ENCODE data around the gene CDC26. TPM values are rescaled to one million over a fixed set of nuclear protein-coding genes. Genes with fewer than 3 reads are reported as not detected.

CDC26 gene
- total RNA-seq (2012; rRNA removed): 42.8 and 49.4 TPM in 2 replicates

- Histone ChIP-seq H3K4me3 (ENCODE audit: low read length) (peak within 1 kb of the TSS; percentile 86), H3K27me3 (ENCODE audit: control insufficient read depth, insufficient read depth, low read length) (no peaks in the 10 kb centered on the region), H3K4me2 (ENCODE audit: low read length) (peak within 1 kb of the TSS; percentile 91), H3K9me3 (replicated peaks; ENCODE audit: low read length) (no peaks in the 10 kb centered on the region), H3K9ac (ENCODE audit: low read depth, low read length) (peak within 1 kb of the TSS; percentile 92), H3K36me3 (ENCODE audit: insufficient read depth, low read length) (peaks cover 53% of the 10 kb centered on the region), H3K4me1 (ENCODE audit: control insufficient read depth, insufficient read depth, low read length) (peaks cover 13% of the 10 kb centered on the region)
Observed at GRCh38 chr9:113275157-113276131, at the start of gene CDC26, which contains the start of gene PRPF4. Gene CDC26, minus strand, starts transcription at chr9:113275572. Its CDS starts 3,065 bp downstream, at chr9:113272507. Gene PRPF4, plus strand, starts transcription at chr9:113275658. Its CDS starts 86 bp downstream, at chr9:113275744.

GRCh38 chr9:113322671-113323070 is 47.3 kb upstream of the CDC26 start:
- no peaks in the 10 kb centered on the region for H3K4me1 ChIP-seq (ENCODE audit: control insufficient read depth, insufficient read depth, low read length)
- H3K27me3 ChIP-seq (ENCODE audit: control insufficient read depth, insufficient read depth, low read length): peaks cover 6% of the 10 kb centered on the region
- no peak overlapping the region for H3K9ac ChIP-seq (ENCODE audit: low read depth, low read length)
- no peaks in the 10 kb centered on the region for H3K36me3 ChIP-seq (ENCODE audit: insufficient read depth, low read length)
- H3K4me2 ChIP-seq (ENCODE audit: low read length): no peak overlapping the region
- no peaks in the 10 kb centered on the region for H3K9me3 ChIP-seq (replicated peaks; ENCODE audit: low read length)
- no peak overlapping the region for H3K4me3 ChIP-seq (ENCODE audit: low read length)

GRCh38 chr9:113320051-113320450 is 44.7 kb upstream of the CDC26 start:
- Histone ChIP-seq H3K4me2 (ENCODE audit: low read length) (no peak overlapping the region), H3K27me3 (ENCODE audit: control insufficient read depth, insufficient read depth, low read length) (peaks cover 6% of the 10 kb centered on the region), H3K9me3 (replicated peaks; ENCODE audit: low read length) (no peaks in the 10 kb centered on the region), H3K4me3 (ENCODE audit: low read length) (no peak overlapping the region), H3K36me3 (ENCODE audit: insufficient read depth, low read length) (no peaks in the 10 kb centered on the region), H3K9ac (ENCODE audit: low read depth, low read length) (no peak overlapping the region), H3K4me1 (ENCODE audit: control insufficient read depth, insufficient read depth, low read length) (no peaks in the 10 kb centered on the region)

GRCh38 chr9:113319054-113319453 is 43.7 kb upstream of the CDC26 start:
- no peaks in the 10 kb centered on the region for H3K36me3 ChIP-seq (ENCODE audit: insufficient read depth, low read length)
- no peak overlapping the region for H3K4me2 ChIP-seq (ENCODE audit: low read length)

GRCh38 chr9:113317777-113318176 is 42.4 kb upstream of the CDC26 start:
- Histone ChIP-seq H3K4me3 (ENCODE audit: low read length) (no peak overlapping the region), H3K4me1 (ENCODE audit: control insufficient read depth, insufficient read depth, low read length) (no peaks in the 10 kb centered on the region), H3K9ac (ENCODE audit: low read depth, low read length) (no peak overlapping the region), H3K4me2 (ENCODE audit: low read length) (no peak overlapping the region), H3K36me3 (ENCODE audit: insufficient read depth, low read length) (no peaks in the 10 kb centered on the region), H3K27me3 (ENCODE audit: control insufficient read depth, insufficient read depth, low read length) (peaks cover 6% of the 10 kb centered on the region), H3K9me3 (replicated peaks; ENCODE audit: low read length) (no peaks in the 10 kb centered on the region)

More at GRCh38 chr9:113319054-113319453, 43.7 kb upstream of the CDC26 start:
- H3K9ac ChIP-seq (ENCODE audit: low read depth, low read length): no peak overlapping the region
- H3K4me3 ChIP-seq (ENCODE audit: low read length): no peak overlapping the region
- peaks cover 6% of the 10 kb centered on the region for H3K27me3 ChIP-seq (ENCODE audit: control insufficient read depth, insufficient read depth, low read length)
- H3K9me3 ChIP-seq (replicated peaks; ENCODE audit: low read length): no peaks in the 10 kb centered on the region
- H3K4me1 ChIP-seq (ENCODE audit: control insufficient read depth, insufficient read depth, low read length): no peaks in the 10 kb centered on the region

GRCh38 chr9:113316030-113316429 is 40.7 kb upstream of the CDC26 start:
- Histone ChIP-seq H3K4me1 (ENCODE audit: control insufficient read depth, insufficient read depth, low read length) (no peaks in the 10 kb centered on the region), H3K4me3 (ENCODE audit: low read length) (no peak overlapping the region), H3K9ac (ENCODE audit: low read depth, low read length) (no peak overlapping the region), H3K27me3 (ENCODE audit: control insufficient read depth, insufficient read depth, low read length) (peaks cover 5% of the 10 kb centered on the region), H3K36me3 (ENCODE audit: insufficient read depth, low read length) (no peaks in the 10 kb centered on the region), H3K4me2 (ENCODE audit: low read length) (no peak overlapping the region), H3K9me3 (replicated peaks; ENCODE audit: low read length) (no peaks in the 10 kb centered on the region)

GRCh38 chr9:113315231-113315630 is 39.9 kb upstream of the CDC26 start:
- Histone ChIP-seq H3K27me3 (ENCODE audit: control insufficient read depth, insufficient read depth, low read length) (peaks cover 9% of the 10 kb centered on the region), H3K9ac (ENCODE audit: low read depth, low read length) (no peak overlapping the region), H3K9me3 (replicated peaks; ENCODE audit: low read length) (no peaks in the 10 kb centered on the region), H3K4me1 (ENCODE audit: control insufficient read depth, insufficient read depth, low read length) (no peaks in the 10 kb centered on the region), H3K36me3 (ENCODE audit: insufficient read depth, low read length) (no peaks in the 10 kb centered on the region), H3K4me2 (ENCODE audit: low read length) (no peak overlapping the region), H3K4me3 (ENCODE audit: low read length) (no peak overlapping the region)

- Histone ChIP-seq H3K9ac (ENCODE audit: low read depth, low read length) (no peak overlapping the region), H3K36me3 (ENCODE audit: insufficient read depth, low read length) (no peaks in the 10 kb centered on the region), H3K9me3 (replicated peaks; ENCODE audit: low read length) (no peaks in the 10 kb centered on the region), H3K4me2 (ENCODE audit: low read length) (no peak overlapping the region), H3K4me1 (ENCODE audit: control insufficient read depth, insufficient read depth, low read length) (no peaks in the 10 kb centered on the region), H3K27me3 (ENCODE audit: control insufficient read depth, insufficient read depth, low read length) (peaks cover 9% of the 10 kb centered on the region), H3K4me3 (ENCODE audit: low read length) (no peak overlapping the region)
Observed at GRCh38 chr9:113313261-113313660, 37.9 kb upstream of the CDC26 start.

GRCh38 chr9:113311961-113312360 is 36.6 kb upstream of the CDC26 start:
- Histone ChIP-seq H3K36me3 (ENCODE audit: insufficient read depth, low read length) (no peaks in the 10 kb centered on the region), H3K27me3 (ENCODE audit: control insufficient read depth, insufficient read depth, low read length) (peaks cover 13% of the 10 kb centered on the region), H3K4me3 (ENCODE audit: low read length) (no peak overlapping the region), H3K9me3 (replicated peaks; ENCODE audit: low read length) (no peaks in the 10 kb centered on the region), H3K4me1 (ENCODE audit: control insufficient read depth, insufficient read depth, low read length) (no peaks in the 10 kb centered on the region), H3K4me2 (ENCODE audit: low read length) (no peak overlapping the region), H3K9ac (ENCODE audit: low read depth, low read length) (no peak overlapping the region)

GRCh38 chr9:113310538-113310937 is 35.2 kb upstream of the CDC26 start:
- Histone ChIP-seq H3K9ac (ENCODE audit: low read depth, low read length) (no peak overlapping the region), H3K36me3 (ENCODE audit: insufficient read depth, low read length) (no peaks in the 10 kb centered on the region), H3K4me2 (ENCODE audit: low read length) (no peak overlapping the region), H3K9me3 (replicated peaks; ENCODE audit: low read length) (no peaks in the 10 kb centered on the region), H3K4me3 (ENCODE audit: low read length) (no peak overlapping the region), H3K27me3 (ENCODE audit: control insufficient read depth, insufficient read depth, low read length) (peaks cover 13% of the 10 kb centered on the region), H3K4me1 (ENCODE audit: control insufficient read depth, insufficient read depth, low read length) (no peaks in the 10 kb centered on the region)

- H3K27me3 ChIP-seq (ENCODE audit: control insufficient read depth, insufficient read depth, low read length): peaks cover 13% of the 10 kb centered on the region
- H3K36me3 ChIP-seq (ENCODE audit: insufficient read depth, low read length): no peaks in the 10 kb centered on the region
- H3K9me3 ChIP-seq (replicated peaks; ENCODE audit: low read length): no peaks in the 10 kb centered on the region
- no peak overlapping the region for H3K9ac ChIP-seq (ENCODE audit: low read depth, low read length)
- no peaks in the 10 kb centered on the region for H3K4me1 ChIP-seq (ENCODE audit: control insufficient read depth, insufficient read depth, low read length)
- no peak overlapping the region for H3K4me3 ChIP-seq (ENCODE audit: low read length)
- H3K4me2 ChIP-seq (ENCODE audit: low read length): no peak overlapping the region
Observed at GRCh38 chr9:113309204-113309813, 33.9 kb upstream of the CDC26 start.

Measured in skeletal muscle satellite cell (primary cell).